Measurements from ENCODE around the gene CCT4.

CCT4 gene

DNA sequence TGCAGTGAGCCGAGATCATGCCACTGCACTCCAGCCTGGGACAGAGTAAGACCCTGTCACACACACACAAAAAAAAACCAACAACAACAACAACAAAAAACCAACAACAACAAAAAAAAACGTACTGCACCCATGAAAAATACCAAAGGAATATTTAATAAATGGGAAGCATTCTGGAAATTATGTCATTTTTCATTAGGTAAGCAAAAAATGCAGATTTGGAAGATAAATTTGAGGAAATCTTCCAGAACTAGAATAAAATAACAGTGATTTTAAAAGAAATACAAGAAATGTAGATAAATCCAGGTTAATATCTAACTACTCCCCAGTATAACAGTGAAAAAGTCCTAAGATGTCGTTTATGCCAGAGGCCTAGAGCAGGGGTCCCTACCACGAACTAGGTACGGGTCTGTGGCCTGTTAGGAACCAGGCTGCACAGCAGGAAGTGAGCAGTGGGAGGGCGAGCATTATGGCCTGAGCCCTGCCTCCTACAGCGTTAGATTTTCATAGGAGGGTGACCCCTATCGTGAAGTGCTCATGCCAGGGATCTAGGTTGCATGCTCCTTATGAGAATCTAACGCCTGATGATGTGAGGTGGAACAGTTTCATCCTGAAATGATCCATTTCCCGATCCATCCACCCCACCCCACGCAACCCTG, 56.1 kb downstream of the CCT4 start:
- TF ChIP-seq FOXK2 (IDR thresholded peaks at IDR 0.05) (no peak), TARDBP (IDR thresholded peaks at IDR 0.05) (no peak), SUZ12 (IDR thresholded peaks at IDR 0.05) (no peak), SP1 (IDR thresholded peaks at IDR 0.05) (no peak), CTBP1 (IDR thresholded peaks at IDR 0.05; ENCODE audit: borderline replicate concordance) (no peak), L3MBTL2 (conservative IDR thresholded peaks at IDR 0.05) (no peak), NFRKB (IDR thresholded peaks at IDR 0.05) (no peak), BHLHE40 (IDR thresholded peaks at IDR 0.05; ENCODE audit: borderline replicate concordance) (no peak), ZNF384 (IDR thresholded peaks at IDR 0.05) (no peak), FOXA1 (IDR thresholded peaks at IDR 0.05) (no peak), HDGF (IDR thresholded peaks at IDR 0.05; ENCODE audit: borderline replicate concordance) (no peak), ARNT (IDR thresholded peaks at IDR 0.05) (no peak)
- TF ChIP-seq, protein P1, sequence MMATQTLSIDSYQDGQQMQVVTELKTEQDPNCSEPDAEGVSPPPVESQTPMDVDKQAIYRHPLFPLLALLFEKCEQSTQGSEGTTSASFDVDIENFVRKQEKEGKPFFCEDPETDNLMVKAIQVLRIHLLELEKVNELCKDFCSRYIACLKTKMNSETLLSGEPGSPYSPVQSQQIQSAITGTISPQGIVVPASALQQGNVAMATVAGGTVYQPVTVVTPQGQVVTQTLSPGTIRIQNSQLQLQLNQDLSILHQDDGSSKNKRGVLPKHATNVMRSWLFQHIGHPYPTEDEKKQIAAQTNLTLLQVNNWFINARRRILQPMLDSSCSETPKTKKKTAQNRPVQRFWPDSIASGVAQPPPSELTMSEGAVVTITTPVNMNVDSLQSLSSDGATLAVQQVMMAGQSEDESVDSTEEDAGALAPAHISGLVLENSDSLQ (IDR thresholded peaks at IDR 0.05): no peak
- ChIA-PET POLR2A (no interaction called here), CTCF (no interaction called here)
- DNase-seq (ENCODE audit: extremely low spot score): no peak

DNA sequence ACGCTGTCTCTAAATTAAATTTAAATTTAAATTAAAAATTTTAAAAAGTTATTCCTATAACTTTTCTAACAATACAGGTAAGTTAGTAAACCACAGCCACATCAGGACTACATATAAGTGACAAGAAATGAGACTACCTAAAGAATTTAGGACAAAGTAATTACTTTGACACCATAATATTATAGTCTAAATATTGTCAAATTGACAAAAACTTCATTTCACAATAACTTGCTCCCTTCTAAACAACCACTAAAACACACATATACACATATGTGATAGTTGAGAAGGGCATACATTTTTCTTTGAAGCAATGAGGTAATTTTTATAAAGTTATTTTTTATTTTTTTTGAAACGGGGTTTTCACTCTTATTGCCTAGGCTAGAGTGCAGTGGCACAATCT, 66.2 kb downstream of the CCT4 start:
- DNase-seq (ENCODE audit: extremely low spot score): no peak
- TF ChIP-seq CTBP1 (IDR thresholded peaks at IDR 0.05; ENCODE audit: borderline replicate concordance): no peak
- no peak for TF ChIP-seq LEF1 (IDR thresholded peaks at IDR 0.05; ENCODE audit: borderline replicate concordance)
- TF ChIP-seq FOXA1 (IDR thresholded peaks at IDR 0.05): no peak
- TF ChIP-seq SUZ12 (IDR thresholded peaks at IDR 0.05): no peak
- no peak for TF ChIP-seq TARDBP (IDR thresholded peaks at IDR 0.05)
- TF ChIP-seq, protein P1 (IDR thresholded peaks at IDR 0.05): no peak
- no peak for TF ChIP-seq BHLHE40 (IDR thresholded peaks at IDR 0.05; ENCODE audit: borderline replicate concordance)
- no peak for TF ChIP-seq FOXM1 (IDR thresholded peaks at IDR 0.05; ENCODE audit: borderline replicate concordance)
- no peak for TF ChIP-seq HDGF (IDR thresholded peaks at IDR 0.05; ENCODE audit: borderline replicate concordance)
- TF ChIP-seq FOXK2 (IDR thresholded peaks at IDR 0.05): no peak
- no peak for TF ChIP-seq SP1 (IDR thresholded peaks at IDR 0.05)
- TF ChIP-seq NFRKB (IDR thresholded peaks at IDR 0.05): no peak
- CTCF ChIA-PET: no interaction called here
- POLR2A ChIA-PET: no interaction called here
